Activated CD4-positive, alpha-beta T cell treated with anti-CD3 and anti-CD28 coated beads, Interleukin-2, amount 50 U/mL, for 1 hour (primary cell): Measurements from ENCODE around the gene HEBP1.

Source experiments
- DNase-seq: peaks from one replicate; pipeline ENCODE4 v3.0.0-alpha.2; 2020

The HEBP1 gene

GRCh38 chr12:13023811-13024530 is 23.9 kb upstream of the HEBP1 start:
- DNase-seq: no peak

- no peak for DNase-seq
Measured at GRCh38 chr12:13022851-13023271, 22.8 kb upstream of the HEBP1 start.

GRCh38 chr12:13011098-13011497 is 11.0 kb upstream of the HEBP1 start:
- DNase-seq: no peak

- DNase-seq: no peak
Measured at GRCh38 chr12:13008741-13009380, 8.8 kb upstream of the HEBP1 start.

DNA sequence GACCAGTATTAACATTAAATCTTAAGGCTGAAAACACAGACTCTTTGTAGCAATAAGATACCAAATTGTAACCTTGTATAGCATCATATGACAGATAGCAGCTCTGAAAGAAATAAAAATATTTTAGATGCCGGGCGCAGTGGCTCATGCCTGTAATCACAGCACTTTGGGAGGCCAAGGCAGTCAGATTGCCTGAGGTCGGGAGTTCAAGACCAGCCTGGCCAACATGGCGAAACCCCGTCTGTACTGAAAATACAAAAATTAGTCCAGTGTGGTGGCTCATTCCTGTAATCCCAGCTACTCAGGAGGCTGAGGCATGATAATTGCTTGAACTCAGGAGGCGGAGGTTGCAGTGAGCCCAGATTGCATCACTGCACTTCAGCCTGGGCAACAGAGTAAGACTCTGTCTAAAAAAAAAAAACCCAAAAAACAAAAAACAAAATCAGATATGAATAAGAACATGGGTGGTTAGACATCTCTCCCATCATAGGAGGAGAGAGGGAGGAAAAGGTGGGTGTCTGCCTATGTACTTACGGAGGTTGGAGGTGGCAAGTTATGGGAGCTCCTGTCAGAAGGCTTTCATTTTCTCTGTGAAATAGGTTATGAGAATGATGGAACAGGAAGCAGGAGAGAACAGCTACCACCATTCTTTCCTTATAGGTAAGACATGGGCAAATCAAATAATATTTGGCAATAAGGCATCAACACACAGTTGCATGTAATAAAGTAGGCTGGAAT is 7.6 kb upstream of the HEBP1 start:
- DNase-seq: no peak

DNA sequence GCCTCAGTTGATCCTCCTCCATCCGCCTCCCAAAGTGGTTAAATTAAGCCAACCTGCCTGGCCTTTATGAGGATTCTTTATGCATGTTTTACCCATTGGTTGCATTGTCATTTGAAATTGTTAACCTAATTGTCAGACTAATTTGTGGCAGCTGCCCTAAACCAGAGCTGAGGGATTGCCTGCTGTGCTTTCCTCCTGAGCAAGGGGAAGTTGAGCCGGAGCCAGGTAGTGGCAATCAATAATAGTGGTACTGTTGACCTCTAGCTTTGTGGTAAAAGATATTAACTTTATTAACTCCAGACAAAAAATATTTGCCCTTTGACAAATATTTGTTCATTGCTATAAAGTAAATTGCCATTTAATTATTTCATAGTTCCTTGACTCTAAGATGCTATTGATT is 5.6 kb upstream of the HEBP1 start:
- no peak for DNase-seq

GRCh38 chr12:13004986-13005385 is 4.9 kb upstream of the HEBP1 start:
- DNase-seq: no peak

DNA sequence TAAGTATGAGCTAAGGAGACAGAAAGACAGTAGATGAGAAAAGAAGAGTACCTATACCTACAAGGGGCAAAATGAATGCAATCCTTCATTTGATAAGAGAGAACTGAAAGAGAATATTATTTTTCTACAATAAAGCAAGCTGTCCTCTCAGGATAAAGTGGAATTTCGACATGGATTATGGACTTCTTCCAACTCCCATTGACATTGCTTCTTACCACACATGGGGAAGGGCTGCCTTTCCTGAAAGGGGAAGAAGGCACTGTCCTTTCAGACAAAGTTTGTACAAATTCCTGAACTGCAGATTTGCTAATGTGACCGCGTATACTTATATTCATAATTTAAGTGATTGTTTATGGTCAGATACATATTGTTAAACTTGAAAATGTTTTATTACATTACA is 4.3 kb upstream of the HEBP1 start:
- DNase-seq: no peak

DNA sequence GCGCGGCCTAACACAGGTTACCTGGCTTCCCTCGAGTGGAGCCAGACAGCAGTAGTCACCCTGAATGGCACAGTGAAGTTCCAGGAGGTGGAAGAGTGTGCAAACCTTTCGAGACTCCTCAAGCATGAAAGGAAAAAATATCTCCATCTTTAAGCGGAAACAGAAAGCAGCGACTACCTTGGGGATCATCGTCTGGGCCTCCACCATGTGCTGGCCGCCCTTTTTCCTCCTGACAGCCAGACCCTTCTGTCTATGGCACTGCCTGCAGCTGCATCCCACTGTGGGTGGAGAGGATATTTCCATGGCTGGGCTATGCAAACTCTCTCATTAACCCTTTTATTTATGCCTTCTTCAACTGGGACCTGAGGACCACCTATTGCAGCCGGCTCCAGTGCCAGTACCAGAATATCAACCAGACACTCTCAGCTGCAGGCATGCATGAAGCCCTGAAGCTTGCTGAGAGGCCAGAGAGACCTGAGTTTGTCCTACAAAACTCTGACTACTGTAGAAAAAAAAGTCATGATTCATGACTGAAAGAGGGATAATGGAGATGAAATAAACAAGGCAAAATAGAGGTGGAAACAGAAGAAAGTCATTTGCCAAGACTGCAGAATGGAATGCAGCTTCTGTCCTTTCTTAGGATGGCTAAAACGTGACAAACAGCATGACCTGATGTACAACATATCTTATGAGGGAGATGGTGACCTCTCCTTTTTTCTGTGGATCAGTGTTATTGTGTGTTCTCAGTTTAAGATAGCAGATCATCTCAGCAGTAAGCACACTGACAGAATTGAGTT is 2.4 kb upstream of the HEBP1 start:
- no peak for DNase-seq

DNA sequence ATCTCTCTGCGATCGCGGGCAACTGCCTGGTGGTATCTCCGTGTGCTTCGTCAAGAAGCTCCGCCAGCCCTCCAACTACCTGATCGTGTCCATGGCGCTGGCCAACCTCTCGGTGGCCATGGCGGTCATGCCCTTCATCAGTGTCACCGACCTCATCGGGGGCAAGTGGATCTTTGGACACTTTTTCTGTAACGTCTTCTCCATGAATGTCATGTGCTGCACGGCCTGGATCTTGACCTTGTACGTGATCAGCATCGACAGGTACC is 1.6 kb upstream of the HEBP1 start:
- DNase-seq: no peak

DNA sequence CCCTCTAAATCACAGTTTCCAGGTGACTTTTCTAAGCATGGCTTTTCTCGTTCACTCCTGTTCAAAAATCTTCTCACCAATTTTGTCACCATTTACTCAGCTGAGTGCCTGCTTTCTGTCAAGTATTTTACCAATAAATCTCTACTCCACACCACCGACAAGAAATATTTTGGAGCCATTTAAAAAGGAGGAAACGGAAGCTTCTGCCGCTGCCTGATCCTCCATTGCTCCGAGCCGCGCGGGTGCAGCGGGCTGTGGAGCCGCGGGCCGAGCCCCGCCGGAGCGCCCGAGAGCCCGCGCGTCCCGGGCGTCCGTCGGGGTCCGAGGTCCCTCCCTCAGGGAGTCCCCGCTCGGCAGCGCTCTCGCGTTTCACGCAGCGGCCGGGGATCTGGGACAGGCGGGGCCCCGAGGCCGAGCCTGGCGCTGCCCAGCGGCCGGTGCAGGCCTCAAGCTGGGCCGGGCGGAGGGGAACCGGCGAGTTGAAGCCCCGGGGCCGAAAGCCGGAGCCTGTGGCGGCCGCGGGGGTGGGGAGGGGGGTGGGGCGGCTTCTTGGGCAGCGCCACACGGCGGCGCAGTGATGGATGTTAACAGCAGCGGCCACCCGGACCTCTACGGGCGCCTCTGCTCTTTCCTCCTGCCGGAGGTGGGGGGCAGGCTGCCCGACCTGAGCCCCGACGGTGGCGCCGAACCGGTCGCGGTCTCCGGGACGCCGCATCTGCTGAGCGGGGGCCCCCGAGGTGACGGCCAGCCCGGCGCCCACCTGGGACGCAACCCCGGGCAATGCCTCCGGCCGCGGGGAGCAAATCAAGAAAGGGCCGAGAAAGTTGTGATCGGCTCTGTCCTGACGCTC is 1.1 kb upstream of the HEBP1 start:
- peak; percentile 26 for DNase-seq

GRCh38 chr12:13000616-13000924 is 505 bp upstream of the HEBP1 start:
- DNase-seq: no peak

DNA sequence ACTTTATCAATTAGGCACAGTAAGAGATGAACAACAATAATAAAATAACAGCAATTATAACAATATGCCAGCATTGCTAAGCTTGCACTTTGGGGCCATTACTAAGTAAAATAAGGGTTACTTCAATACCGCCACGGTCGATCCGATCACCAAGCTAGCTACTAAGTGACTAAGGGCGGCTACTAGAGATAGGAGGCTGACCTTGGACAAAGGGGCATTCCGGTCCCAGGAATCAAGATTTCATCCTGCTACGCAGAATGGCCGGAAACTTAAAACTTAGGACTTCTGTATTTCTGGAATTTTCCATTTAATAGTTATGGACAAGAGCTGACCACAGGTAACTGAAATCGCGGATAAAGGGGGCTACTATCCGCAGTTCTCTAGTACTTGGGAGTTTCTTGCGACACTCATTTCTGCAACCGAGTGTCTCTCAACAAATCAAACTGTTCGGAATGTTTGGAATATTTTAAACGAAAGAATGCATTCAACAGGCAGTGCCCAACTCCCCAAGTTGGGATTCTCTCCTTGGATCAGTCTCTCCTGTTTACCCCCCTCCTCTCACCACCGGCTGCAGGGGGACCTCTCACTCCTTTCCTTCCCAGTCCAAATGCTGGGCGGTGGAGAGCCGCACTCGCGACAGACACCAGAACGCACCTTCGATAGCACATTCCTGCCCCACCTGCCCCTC is 650 bp downstream of the HEBP1 start:
- no peak for DNase-seq

GRCh38 chr12:12998248-12998647 is 1.8 kb downstream of the HEBP1 start:
- no peak for DNase-seq

DNA sequence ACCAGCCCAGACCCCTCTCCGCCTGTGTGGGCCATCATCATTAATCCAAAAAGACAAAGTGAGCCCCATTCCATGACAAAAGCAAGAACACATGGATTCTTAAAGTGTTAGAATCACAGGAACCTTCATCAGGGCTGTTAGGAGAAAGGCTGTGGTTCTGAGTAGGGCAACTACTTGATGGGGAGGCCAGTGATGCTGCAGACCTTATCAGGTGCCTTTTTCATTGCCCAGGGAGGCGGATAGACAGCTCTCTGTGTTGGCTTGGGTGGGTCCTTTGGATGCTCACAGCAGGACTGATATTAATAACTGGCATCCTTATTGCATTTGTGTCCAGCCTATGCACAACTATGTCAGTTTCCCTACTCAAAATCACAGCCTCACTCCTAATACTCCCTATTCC is 2.3 kb downstream of the HEBP1 start:
- no peak for DNase-seq

- no peak for DNase-seq
Measured at GRCh38 chr12:12997156-12997555, 2.9 kb downstream of the HEBP1 start.

GRCh38 chr12:12996209-12996608 is 3.9 kb downstream of the HEBP1 start:
- no peak for DNase-seq

GRCh38 chr12:12995088-12995487 is 5.0 kb downstream of the HEBP1 start:
- no peak for DNase-seq

GRCh38 chr12:12993367-12993766 is 6.7 kb downstream of the HEBP1 start:
- no peak for DNase-seq

GRCh38 chr12:12992418-12993130 is 7.5 kb downstream of the HEBP1 start:
- DNase-seq: no peak

DNA sequence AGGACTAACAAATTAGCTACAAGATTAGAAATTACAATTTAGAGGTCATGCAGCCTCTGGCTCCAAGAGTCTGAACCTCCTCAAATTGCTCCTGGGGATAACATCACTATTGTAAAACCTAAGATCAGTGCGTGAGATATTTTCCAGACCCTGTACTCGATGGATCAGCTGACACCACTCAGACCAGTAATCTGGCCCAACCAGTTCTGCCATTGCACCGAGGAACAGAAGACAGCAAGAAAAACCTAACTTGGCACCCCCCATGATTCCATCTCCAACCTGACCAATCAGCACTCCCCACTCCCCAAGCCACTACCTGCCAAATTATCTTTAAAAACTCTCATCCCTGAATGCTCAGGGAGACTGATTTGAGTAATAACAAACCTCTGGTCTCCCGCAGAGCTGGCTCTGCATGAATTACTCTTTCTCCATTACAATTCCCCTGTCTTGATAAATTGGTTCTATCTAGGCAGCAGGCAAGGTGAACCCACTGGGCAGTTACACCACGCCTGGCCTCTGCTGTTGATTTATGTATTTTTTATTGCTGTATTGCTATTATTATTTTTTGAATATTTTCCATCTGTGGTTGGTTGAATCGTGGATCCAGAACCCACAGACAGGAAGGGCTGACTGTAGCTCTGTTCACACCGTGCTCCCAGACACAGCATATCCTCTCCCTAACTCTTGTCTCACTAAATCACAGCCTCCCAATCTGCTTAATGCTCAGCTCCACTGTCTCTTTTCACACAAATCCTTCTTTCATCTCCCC is 9.2 kb downstream of the HEBP1 start:
- DNase-seq: no peak
